AG10803 (cell line): ENCODE measurements around the gene TRIM52.
"Not testable (repeated sequence)": the region's sequence is repeated elsewhere in the genome, so short reads cannot be mapped to it uniquely, and the experiment has no call there.

ENCODE experiments used
- DNase-seq: peaks from one replicate; pipeline ENCODE4 v3.0.0; 2010; ENCODE audit warnings: low read depth
- H3K4me3 ChIP-seq: 2 replicates; pipeline ENCODE4 v1.5.1; 2011; ENCODE audit warnings: mild to moderate bottlenecking, low read length, control low read depth
- TF ChIP-seq, protein P1 (sequence below): conservative IDR thresholded peaks from 2 replicates; pipeline ENCODE4 v1.5.1; 2011; ENCODE audit warnings: mild to moderate bottlenecking, low read length, control low read depth, inconsistent platforms

The TRIM52 gene

DNA sequence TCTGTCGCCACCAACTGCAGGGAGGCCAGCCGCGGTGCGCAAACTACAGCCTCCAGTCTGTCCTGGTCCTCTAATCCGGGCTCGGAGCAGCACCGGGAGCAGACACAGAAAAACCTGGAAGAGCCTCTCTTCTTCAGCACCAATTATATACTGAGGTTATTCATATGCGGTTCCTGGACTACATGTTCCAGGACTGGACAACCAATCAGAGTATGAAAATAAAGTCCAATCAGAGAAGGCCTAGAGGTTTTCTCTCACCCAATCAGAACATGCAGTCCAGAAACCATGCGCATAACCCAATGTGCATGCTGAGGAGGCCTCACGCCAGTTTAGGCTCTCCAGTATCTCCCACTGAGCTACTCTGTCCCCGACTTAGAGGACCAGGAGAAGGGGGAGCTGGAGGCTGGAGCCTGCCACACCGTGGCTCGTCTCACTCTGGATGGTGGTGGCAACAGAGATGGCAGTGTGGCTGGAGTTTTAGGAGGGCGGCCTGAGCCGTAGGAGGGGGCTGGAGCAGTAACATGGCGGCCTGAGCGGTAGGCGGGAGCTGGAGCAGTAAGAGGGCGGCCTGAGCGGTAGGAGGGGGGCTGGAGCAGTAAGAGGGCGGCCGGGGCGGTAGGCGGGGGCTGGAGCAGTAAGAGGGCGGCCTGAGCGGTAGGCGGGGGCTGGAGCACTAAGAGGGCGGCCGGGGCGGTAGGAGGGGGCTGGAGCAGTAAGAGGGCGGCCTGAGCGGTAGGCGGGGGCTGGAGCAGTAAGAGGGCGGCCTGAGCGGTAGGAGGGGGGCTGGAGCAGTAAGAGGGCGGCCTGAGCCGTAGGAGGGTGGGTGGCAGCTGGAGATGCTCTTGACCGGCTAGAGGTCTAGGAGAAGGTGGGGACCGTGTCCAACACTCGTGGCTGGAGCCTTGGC lies 20.4 kb upstream of the TRIM52 start:
- H3K4me3 ChIP-seq: no peak overlapping the region
- TF ChIP-seq, protein P1, sequence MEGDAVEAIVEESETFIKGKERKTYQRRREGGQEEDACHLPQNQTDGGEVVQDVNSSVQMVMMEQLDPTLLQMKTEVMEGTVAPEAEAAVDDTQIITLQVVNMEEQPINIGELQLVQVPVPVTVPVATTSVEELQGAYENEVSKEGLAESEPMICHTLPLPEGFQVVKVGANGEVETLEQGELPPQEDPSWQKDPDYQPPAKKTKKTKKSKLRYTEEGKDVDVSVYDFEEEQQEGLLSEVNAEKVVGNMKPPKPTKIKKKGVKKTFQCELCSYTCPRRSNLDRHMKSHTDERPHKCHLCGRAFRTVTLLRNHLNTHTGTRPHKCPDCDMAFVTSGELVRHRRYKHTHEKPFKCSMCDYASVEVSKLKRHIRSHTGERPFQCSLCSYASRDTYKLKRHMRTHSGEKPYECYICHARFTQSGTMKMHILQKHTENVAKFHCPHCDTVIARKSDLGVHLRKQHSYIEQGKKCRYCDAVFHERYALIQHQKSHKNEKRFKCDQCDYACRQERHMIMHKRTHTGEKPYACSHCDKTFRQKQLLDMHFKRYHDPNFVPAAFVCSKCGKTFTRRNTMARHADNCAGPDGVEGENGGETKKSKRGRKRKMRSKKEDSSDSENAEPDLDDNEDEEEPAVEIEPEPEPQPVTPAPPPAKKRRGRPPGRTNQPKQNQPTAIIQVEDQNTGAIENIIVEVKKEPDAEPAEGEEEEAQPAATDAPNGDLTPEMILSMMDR: no peak
- DNase-seq: no peak

DNA sequence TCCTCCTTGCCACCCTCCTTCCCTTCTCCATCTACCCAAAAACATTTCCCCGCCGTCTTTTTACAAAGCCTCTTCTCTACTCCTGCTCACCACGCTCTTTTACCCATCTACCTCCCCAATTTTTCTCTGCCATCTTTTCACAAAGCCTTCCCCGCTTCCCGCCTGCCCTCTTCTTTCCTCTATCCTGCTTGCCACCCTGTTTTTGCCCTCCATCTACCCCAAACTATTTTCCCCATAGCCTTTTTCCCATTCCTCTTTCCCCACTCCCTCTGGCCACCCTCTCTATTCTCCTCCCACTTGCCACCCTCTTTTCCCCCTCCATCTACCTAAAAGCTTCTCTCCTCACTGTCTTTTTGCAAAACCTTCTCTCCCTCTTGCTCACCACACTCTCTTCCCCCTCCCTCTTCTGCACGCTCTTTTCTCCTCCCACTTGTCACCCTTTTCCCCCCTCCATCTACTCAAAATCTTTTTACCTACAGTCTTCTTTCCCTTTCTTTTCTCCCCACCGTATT lies 19.4 kb upstream of the TRIM52 start:
- TF ChIP-seq, protein P1: no peak
- no peak for DNase-seq
- H3K4me3 ChIP-seq: no peak overlapping the region

DNA sequence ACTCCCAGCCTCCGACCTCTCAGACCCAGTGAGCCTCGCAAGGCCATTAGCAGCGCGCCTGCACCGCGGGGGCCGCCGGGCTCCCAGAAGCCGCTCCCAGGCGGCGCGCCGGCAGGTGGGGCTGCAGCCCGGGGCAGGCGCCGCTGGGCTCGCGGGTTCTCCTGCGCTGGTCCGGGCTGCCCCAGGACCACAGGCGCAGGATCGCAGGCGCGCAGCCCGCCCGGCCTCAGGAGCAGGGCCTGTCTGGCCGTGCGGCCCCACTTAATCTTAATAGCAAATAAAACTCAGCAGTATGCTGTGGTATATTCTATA lies 12.4 kb upstream of the TRIM52 start:
- DNase-seq, H3K4me3 ChIP-seq: not testable (repeated sequence)

DNA sequence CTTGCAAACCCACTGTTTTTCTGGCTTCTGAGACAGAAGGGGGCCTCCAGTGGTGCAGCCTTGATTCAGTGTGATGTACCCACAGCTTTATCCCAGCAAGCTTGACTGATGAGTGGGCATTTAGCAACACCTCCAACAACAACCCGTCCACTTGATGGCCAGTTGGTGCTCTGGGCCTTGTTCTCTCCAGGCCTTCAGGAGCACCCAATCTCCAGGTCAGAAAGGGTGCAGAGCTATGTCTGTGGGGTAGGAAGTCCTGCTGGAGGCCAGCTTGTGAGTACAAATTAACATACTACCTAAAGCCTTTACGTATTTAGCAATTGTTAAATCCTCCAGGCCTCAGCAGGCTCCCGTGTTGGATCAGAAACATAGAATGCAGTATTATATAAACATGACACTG lies 10.1 kb upstream of the TRIM52 start:
- TF ChIP-seq, protein P1: no peak
- no peak for DNase-seq
- H3K4me3 ChIP-seq: no peak overlapping the region

DNA sequence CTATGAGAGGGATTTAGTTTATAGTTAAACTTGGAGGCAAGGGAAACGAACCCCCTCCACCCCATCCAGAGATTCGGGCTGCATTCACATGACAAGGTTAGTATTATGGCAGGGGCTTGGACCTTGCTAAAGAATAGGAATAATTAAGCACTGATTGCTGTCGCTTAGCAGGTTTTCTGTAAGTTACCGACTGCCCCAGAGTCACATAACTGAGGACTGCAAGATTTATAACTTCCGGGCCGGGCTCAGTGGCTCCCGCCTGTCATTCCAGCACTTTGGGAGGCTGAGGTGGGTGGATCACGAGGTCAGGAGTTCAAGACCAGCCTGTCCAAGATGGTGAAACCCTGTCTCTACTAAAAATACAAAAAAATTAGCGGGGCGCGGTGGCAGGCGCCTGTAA lies 7.0 kb upstream of the TRIM52 start:
- H3K4me3 ChIP-seq, DNase-seq: not testable (repeated sequence)

DNA sequence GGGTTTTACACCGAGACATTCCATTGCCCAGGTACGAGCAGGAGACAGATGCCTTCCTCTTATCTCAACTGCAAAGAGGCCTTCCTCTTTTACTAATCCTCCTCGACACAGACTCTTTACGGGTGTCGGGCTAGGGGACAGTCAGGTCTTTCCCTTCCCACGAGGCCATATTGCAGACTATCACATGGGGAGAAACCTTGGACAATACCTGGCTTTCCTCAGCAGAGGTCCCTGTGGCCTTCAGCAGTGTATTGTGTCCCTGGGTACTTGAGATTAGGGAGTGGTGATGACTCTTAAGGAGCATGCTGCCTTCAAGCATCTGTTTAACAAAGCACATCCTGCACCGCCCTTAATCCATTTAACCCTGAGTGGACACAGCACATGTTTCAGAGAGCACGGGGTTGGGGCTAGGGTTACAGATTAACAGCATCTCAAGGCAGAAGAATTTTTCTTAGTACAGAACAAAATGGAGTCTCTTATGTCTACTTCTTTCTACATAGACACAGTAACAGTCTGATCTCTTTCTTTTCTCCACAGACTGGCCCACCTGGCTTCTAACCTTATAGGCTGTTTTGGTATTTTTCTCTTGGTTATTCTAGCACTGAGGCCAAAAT lies 6.5 kb upstream of the TRIM52 start:
- not testable (repeated sequence) for H3K4me3 ChIP-seq, DNase-seq

DNA sequence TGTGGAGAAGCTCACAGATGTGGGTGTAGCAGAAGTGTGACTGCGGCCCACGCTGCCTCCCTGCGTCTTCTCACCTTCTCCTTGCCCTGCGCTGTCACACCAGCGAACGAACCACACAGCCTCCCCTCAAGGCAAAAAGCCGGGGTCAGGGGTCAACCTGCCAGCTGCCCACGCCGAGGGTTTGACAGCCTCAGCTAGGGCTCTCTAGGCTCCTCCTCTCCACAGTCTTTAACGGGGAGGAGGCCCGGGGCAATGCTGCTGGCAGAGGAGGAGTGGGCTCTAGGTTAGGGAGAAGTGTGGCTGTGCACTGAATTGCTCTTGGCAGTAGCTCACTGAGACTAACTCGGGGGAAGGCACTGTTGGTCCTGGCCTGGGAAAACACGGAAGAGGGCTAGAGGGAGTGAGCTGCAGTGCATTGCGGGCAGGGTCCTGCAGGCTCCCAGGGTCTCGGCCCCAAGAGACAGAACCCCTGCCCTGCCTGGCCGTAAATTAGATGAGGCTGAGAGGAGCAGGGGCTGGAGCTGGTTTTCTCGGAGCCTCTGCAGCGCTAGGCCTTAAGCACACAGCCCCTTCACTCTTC lies 4.2 kb upstream of the TRIM52 start:
- no peak for DNase-seq
- H3K4me3 ChIP-seq: no peak overlapping the region
- TF ChIP-seq, protein P1: no peak

DNA sequence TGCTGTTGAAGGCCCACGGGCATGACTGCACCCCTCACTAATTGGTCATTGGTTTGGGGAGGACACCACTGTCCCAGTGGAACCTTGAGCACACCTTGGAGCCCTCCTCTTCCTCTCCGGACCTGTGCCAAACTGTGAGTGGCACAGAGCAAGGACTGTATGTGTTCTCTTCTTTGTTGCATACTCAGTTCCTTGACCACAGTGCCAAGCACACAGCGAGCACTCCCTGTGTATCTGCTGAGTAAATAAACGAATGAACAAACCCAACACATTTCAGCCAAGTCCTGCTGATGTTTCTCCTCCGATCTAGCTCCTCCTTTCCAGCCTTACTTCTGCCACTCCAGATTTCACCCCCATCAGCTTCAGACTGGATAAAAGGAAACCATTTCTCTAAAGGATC lies 2.7 kb upstream of the TRIM52 start:
- TF ChIP-seq, protein P1: no peak
- H3K4me3 ChIP-seq: no peak overlapping the region
- no peak for DNase-seq
